GM12878 (cell line): Measurements from ENCODE around the gene CACNA1I. TPM values are rescaled to one million over a fixed set of nuclear protein-coding genes. Genes with fewer than 3 reads are reported as not detected.

Source experiments
- CHD4 ChIP-seq: fragments of 200-600 bp; sonication (generic); IDR thresholded peaks from 2 replicates; pipeline ENCODE4 v1.6.1; 2016; ENCODE audit warnings: mild to moderate bottlenecking
- KDM1A ChIP-seq: fragments of 200-600 bp; sonication (generic); IDR thresholded peaks from 2 replicates; pipeline ENCODE4 v1.6.1; 2016; ENCODE audit warnings: borderline replicate concordance
- MXI1 ChIP-seq: fragments of 150-350 bp; IDR thresholded peaks from 2 replicates; pipeline ENCODE4 v1.6.1; 2011; ENCODE audit warnings: low read depth, mild to moderate bottlenecking, inconsistent platforms, low read length, improper control_type of control experiment
- NR2C1 ChIP-seq: fragments of 450-650 bp; IDR thresholded peaks from 2 replicates; pipeline ENCODE4 v1.6.1; 2017; ENCODE audit warnings: antibody characterized with exemption, mild to moderate bottlenecking, moderate library complexity
- SMAD1 ChIP-seq: fragments of 450-650 bp; IDR thresholded peaks from 2 replicates; pipeline ENCODE4 v1.6.1; 2018; ENCODE audit warnings: mild to moderate bottlenecking, low read depth; ENCODE audit not compliant: partially characterized antibody
- polyA plus RNA-seq, 11 experiments: library from polyadenylated mRNA; depleted of rRNA in 4 of 11; unstranded in 6 of 11; stranded (reverse) in 5 of 11; fragments of >200 nt; fragmentation: Nextera tagmentation in 4 of 11; fragmentation: Illumina TruSeq in 1 of 11; extraction: Ambion mirVana in 4 of 11; extraction: Trizol in 1 of 11; gene quantifications; 1 replicate in 1 of 11; 2 replicates in 10 of 11; pipeline versions ENCODE4 v1.2.1 to v1.2.3, GENCODE V29; 2011 to 2016; ENCODE audit warnings: inconsistent platforms in 2 of 11, missing spikeins in 2 of 11, low read depth in 1 of 11
- total RNA-seq, 4 experiments: library from RNA; depleted of rRNA in 3 of 4; stranded (reverse); fragments of >200 nt in 3 of 4; fragmentation: Illumina TruSeq in 1 of 4; extraction: Trizol in 1 of 4; gene quantifications; 2 replicates each; pipeline versions ENCODE4 v1.2.1 to v1.2.3, GENCODE V29; 2013 to 2021
- TF ChIP-seq, protein P1 (sequence below): IDR thresholded peaks from 2 replicates; pipeline ENCODE4 v1.6.1; 2012; ENCODE audit warnings: improper control_type of control experiment, low read depth, low read length; ENCODE audit not compliant: insufficient replicate concordance
- TF ChIP-seq, protein P2 (sequence below): IDR thresholded peaks from 2 replicates; pipeline ENCODE4 v1.6.1; 2012; ENCODE audit warnings: low read depth, low read length, improper control_type of control experiment
- TF ChIP-seq, protein P3 (sequence below): fragments of 450-650 bp; IDR thresholded peaks from 2 replicates; pipeline ENCODE4 v1.6.1; 2016; ENCODE audit warnings: mild to moderate bottlenecking
- TF ChIP-seq, protein P4 (sequence below): fragments of 450-650 bp; formaldehyde crosslinking; IDR thresholded peaks from 2 replicates; pipeline ENCODE4 v1.4.0; 2020; ENCODE audit warnings: mild to moderate bottlenecking, moderate library complexity
- TF ChIP-seq, protein P5 (sequence below): fragments of 450-650 bp; IDR thresholded peaks from 2 replicates; pipeline ENCODE4 v1.6.1; 2016; ENCODE audit warnings: mild to moderate bottlenecking

The CACNA1I gene
- total and polyA plus RNA-seq, 10 of the 15 experiments (the other 5 are each of a cell fraction or from before 2014, with no cell fraction given): 0.01 to 0.03 TPM; not detected in 8

DNA sequence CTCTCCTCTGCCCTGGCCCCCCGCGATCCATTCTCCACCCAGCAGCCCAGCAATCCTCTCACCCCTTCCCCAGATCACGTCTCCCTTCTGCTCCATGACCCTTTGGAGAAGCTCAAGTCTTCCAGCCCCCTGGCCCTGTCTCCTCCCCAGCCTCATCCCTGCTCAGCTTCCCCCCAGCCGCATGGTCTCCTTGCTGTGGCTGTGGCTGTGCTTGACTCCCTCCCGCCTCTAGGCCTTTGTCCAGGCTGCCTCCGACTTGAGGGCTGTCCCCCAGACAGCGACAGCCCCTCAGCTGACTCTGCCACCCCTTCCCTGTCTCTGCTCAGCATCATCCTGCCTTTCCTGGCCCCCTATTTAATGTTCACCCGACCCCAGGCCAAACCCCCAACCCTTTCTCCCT, 59.3 kb downstream of the CACNA1I start (continued):
- TF ChIP-seq, protein P1, sequence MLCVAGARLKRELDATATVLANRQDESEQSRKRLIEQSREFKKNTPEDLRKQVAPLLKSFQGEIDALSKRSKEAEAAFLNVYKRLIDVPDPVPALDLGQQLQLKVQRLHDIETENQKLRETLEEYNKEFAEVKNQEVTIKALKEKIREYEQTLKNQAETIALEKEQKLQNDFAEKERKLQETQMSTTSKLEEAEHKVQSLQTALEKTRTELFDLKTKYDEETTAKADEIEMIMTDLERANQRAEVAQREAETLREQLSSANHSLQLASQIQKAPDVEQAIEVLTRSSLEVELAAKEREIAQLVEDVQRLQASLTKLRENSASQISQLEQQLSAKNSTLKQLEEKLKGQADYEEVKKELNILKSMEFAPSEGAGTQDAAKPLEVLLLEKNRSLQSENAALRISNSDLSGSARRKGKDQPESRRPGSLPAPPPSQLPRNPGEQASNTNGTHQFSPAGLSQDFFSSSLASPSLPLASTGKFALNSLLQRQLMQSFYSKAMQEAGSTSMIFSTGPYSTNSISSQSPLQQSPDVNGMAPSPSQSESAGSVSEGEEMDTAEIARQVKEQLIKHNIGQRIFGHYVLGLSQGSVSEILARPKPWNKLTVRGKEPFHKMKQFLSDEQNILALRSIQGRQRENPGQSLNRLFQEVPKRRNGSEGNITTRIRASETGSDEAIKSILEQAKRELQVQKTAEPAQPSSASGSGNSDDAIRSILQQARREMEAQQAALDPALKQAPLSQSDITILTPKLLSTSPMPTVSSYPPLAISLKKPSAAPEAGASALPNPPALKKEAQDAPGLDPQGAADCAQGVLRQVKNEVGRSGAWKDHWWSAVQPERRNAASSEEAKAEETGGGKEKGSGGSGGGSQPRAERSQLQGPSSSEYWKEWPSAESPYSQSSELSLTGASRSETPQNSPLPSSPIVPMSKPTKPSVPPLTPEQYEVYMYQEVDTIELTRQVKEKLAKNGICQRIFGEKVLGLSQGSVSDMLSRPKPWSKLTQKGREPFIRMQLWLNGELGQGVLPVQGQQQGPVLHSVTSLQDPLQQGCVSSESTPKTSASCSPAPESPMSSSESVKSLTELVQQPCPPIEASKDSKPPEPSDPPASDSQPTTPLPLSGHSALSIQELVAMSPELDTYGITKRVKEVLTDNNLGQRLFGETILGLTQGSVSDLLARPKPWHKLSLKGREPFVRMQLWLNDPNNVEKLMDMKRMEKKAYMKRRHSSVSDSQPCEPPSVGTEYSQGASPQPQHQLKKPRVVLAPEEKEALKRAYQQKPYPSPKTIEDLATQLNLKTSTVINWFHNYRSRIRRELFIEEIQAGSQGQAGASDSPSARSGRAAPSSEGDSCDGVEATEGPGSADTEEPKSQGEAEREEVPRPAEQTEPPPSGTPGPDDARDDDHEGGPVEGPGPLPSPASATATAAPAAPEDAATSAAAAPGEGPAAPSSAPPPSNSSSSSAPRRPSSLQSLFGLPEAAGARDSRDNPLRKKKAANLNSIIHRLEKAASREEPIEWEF: no peak
- TF ChIP-seq, protein P2, sequence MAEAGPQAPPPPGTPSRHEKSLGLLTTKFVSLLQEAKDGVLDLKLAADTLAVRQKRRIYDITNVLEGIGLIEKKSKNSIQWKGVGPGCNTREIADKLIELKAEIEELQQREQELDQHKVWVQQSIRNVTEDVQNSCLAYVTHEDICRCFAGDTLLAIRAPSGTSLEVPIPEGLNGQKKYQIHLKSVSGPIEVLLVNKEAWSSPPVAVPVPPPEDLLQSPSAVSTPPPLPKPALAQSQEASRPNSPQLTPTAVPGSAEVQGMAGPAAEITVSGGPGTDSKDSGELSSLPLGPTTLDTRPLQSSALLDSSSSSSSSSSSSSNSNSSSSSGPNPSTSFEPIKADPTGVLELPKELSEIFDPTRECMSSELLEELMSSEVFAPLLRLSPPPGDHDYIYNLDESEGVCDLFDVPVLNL: no peak
- TF ChIP-seq CHD4 (no peak), MXI1 (no peak), NR2C1 (no peak), KDM1A (no peak), SMAD1 (no peak)
- TF ChIP-seq, protein P3, sequence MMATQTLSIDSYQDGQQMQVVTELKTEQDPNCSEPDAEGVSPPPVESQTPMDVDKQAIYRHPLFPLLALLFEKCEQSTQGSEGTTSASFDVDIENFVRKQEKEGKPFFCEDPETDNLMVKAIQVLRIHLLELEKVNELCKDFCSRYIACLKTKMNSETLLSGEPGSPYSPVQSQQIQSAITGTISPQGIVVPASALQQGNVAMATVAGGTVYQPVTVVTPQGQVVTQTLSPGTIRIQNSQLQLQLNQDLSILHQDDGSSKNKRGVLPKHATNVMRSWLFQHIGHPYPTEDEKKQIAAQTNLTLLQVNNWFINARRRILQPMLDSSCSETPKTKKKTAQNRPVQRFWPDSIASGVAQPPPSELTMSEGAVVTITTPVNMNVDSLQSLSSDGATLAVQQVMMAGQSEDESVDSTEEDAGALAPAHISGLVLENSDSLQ: no peak
- TF ChIP-seq, protein P4, sequence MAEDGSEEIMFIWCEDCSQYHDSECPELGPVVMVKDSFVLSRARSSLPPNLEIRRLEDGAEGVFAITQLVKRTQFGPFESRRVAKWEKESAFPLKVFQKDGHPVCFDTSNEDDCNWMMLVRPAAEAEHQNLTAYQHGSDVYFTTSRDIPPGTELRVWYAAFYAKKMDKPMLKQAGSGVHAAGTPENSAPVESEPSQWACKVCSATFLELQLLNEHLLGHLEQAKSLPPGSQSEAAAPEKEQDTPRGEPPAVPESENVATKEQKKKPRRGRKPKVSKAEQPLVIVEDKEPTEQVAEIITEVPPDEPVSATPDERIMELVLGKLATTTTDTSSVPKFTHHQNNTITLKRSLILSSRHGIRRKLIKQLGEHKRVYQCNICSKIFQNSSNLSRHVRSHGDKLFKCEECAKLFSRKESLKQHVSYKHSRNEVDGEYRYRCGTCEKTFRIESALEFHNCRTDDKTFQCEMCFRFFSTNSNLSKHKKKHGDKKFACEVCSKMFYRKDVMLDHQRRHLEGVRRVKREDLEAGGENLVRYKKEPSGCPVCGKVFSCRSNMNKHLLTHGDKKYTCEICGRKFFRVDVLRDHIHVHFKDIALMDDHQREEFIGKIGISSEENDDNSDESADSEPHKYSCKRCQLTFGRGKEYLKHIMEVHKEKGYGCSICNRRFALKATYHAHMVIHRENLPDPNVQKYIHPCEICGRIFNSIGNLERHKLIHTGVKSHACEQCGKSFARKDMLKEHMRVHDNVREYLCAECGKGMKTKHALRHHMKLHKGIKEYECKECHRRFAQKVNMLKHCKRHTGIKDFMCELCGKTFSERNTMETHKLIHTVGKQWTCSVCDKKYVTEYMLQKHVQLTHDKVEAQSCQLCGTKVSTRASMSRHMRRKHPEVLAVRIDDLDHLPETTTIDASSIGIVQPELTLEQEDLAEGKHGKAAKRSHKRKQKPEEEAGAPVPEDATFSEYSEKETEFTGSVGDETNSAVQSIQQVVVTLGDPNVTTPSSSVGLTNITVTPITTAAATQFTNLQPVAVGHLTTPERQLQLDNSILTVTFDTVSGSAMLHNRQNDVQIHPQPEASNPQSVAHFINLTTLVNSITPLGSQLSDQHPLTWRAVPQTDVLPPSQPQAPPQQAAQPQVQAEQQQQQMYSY: no peak
- TF ChIP-seq, protein P5, sequence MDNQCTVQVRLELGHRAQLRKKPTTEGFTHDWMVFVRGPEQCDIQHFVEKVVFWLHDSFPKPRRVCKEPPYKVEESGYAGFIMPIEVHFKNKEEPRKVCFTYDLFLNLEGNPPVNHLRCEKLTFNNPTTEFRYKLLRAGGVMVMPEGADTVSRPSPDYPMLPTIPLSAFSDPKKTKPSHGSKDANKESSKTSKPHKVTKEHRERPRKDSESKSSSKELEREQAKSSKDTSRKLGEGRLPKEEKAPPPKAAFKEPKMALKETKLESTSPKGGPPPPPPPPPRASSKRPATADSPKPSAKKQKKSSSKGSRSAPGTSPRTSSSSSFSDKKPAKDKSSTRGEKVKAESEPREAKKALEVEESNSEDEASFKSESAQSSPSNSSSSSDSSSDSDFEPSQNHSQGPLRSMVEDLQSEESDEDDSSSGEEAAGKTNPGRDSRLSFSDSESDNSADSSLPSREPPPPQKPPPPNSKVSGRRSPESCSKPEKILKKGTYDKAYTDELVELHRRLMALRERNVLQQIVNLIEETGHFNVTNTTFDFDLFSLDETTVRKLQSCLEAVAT: no peak
